ENCODE results near the gene TBC1D3D.
"Not testable (repeated sequence)": the region's sequence is repeated elsewhere in the genome, so short reads cannot be mapped to it uniquely, and the experiment has no call there.

TBC1D3D gene

DNA sequence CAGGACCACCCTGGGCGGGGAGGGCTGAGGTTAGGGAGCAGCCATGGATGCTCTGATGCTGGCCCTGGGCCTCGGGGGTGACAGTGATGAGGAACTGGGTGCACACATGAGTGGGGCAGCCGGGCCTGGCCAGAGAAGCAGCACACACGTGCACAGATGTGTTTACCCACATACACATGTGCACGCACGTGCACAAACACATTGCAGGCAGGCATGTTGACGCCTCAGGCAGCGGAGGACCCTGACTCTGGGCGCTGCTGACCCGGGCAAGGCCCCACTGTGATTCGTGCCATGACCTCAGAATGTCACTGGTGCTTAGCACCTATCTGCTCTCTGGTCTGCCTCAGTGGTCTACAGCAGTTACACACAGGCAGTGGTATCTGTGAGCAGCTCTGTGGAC is at the start of gene TBC1D3D:
TSS of gene TBC1D3D (plus strand) at position 301 of the 400 bp plus-strand sequence. CDS start 1,585 bp downstream, outside the sequence.
- DNase-seq (ENCODE audit: low read depth); H3K4me3 ChIP-seq (ENCODE audit: low read depth, low read length): not testable (repeated sequence)

DNA sequence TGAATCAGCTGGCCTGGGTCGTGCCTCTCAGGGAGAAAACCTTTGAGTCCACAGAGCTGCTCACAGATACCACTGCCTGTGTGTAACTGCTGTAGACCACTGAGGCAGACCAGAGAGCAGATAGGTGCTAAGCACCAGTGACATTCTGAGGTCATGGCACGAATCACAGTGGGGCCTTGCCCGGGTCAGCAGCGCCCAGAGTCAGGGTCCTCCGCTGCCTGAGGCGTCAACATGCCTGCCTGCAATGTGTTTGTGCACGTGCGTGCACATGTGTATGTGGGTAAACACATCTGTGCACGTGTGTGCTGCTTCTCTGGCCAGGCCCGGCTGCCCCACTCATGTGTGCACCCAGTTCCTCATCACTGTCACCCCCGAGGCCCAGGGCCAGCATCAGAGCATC is 14.8 kb upstream of the TBC1D3D start, which contains the start of gene TBC1D3L:
TSS of gene TBC1D3L (minus strand) at position 101 of the 400 bp plus-strand sequence. CDS start 1,540 bp downstream, outside the sequence.
- DNase-seq (ENCODE audit: low read depth): not testable (repeated sequence)

More for the DNA sequence above, 14.8 kb upstream of the TBC1D3D start, which contains the start of gene TBC1D3L:
- not testable (repeated sequence) for H3K4me3 ChIP-seq (ENCODE audit: low read depth, low read length)
